GDM1 (cell line): ENCODE measurements around the gene NUP93.

Experiments used
- DNase-seq: peaks from one replicate; lab custom pipeline; 2025; lab: John Stamatoyannopoulos, UW

Gene NUP93

DNA sequence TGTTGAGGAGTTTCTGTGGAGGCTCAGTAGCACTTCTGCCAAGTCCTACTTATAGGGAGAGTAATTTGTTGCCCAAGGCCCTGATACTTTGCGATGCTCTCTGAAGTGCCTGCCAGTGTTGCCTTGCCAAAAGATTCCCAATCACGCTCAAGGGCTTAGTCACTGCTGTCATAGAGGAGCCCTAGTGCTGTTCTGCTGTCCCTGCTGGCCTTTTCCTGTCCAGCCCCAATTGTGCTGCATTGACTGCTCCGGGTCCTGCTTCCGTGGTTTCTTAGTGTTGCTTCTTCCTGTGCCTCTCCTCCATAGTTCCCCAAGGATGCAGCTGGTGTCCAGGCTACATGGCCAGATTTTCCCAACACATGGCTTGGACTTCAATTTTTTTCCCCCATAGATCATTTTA lies 13.9 kb downstream of the NUP93 start:
- DNase-seq, result no peak

DNA sequence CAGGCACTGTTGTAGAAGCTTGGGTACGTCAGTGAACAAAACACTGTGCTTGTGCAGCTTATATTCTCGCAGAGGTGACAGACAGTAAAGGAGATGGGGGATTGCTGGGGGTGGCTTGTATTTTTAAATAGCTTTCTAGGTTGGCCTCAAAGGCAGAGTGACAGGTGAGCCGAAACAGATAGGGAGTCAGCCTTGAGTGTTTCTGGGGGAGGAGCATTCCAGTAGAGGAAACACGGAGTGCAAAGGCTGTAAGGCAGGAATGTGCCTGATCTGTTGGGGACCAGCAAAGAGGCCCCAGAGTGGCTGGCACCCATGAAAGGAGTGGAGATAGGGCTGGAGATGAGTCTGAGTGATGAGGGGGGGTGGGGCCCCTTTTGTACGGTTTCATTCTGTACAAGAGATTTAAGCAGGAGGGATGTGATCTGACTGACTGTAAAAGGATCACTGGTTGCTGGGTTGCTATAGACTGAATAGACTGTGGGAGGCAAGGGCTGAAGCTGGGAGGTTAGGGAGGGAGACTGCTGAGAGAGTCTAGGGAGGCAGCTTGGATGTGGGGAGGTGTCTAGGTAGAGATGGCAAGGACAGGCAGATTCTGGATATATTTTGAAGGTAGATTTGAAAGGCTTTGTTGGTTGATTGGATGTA lies 15.2 kb downstream of the NUP93 start:
- DNase-seq, result no peak

DNA sequence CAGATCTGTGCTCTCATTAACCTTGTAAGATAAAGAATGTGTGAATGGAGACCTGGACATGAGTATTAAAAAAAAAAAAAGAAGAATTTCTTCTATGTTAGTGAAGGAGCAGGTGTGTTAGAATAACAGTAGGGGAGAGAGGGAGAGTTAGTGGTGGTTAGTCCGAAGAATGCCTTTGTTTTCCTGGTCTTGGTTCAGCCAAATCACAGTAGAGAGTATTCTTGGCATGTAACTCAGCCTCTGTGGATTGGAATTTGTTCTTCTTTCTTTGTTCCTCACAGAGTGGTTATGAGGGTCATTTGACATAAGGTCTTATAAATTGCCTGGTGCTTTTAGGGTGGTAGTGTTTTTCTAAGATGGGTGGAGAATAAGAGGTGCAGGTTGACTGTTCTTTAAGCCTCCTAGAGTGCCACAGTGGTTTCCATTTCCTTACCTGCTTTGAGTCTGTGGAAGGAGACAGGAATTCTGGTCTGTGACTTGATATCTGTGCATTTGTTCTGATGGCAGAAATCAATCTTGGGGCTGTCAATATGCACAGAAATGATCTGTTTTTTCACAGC lies 17.6 kb downstream of the NUP93 start:
- DNase-seq, result no peak

DNA sequence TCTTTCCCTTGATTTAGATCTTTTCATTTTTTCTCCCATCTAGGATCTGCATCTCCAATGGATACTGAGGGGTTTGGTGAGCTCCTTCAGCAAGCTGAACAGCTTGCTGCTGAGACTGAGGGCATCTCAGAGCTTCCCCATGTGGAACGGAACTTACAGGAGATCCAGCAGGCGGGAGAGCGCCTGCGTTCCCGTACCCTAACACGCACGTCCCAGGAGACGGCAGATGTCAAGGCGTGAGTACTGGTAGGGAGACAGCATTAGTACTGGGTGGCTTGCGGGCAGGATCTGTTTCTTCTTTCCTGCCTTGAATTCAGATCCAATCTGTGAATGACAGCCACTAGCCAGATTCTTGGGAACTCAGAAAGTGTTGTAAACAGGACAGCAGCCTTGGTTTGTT lies 18.3 kb downstream of the NUP93 start:
- no peak for DNase-seq

DNA sequence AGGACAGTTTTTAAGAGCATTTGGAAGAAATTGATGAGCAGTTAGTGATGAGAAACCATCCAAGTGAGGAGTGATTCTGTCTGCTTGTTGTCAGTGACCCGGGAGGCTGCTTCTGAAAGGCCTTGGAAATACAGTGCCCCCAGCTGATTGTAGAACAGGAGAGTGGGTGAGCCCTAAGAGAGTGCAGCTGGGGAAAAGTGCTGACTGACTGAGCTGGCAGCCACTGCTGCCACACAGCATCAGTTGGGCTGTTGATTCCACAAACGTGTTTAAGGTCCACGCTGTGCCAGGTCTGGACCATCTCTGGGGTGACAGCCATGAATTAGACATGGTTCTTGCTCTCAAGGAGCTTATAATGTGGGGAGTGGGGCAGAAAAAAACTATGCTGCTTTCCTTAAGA lies 18.9 kb downstream of the NUP93 start:
- no peak for DNase-seq

DNA sequence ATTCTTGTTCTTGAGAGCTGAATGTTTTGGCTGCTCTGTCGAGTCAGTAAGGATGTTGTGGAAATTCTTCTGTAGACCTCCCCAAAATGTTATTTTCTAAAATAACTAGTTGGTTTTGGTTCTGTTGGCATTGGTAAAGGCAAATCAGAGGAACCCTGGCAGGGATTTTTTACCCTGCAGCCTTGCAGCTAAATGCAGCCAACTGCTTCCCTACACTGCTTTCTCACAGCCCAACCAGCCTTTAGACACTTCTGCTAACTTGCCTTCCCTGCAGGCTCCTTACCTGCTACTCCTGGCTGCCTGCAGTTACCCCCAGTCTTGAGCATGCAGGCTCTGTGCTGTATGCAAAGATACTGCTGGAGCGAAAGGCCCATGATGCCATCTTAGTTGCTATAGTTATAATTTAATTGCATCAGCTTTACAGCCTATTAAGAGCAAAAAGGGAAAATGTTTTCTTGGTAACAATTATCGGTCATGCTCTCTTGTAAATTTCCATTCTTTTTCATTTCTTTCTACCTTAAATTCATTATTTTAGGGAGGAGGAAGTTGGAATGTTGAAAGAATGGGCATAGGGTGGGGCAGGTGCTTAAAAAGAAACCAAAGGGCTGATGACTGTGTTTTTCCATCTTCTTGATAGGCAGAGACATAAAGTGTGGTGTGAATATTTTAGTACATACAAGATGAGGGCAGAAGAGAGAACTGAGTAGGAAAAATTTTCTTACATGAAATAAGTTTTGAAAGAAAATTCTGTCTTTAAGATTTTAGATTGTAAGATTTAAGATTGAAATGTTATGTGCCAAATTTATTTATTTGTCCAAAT lies 20.0 kb downstream of the NUP93 start:
- DNase-seq, result no peak

DNA sequence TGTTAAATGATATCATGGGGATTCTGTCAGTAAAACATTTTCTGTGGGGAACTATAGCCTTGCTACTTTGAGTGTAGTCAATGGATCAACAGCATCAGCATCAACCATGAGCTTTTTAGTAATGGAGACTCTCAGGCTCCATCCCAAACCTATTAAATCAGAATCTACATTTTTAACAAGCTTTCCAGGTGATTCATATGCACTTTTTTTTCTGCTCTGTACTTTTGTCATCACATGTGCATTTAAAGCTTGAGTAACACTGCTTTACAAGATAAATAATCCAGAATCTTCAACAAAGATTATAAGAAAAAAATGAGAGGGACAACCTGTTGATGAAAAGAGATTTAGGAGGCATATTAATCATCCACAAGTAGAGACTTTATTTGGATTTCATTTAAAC lies 23.5 kb downstream of the NUP93 start:
- no peak for DNase-seq

DNA sequence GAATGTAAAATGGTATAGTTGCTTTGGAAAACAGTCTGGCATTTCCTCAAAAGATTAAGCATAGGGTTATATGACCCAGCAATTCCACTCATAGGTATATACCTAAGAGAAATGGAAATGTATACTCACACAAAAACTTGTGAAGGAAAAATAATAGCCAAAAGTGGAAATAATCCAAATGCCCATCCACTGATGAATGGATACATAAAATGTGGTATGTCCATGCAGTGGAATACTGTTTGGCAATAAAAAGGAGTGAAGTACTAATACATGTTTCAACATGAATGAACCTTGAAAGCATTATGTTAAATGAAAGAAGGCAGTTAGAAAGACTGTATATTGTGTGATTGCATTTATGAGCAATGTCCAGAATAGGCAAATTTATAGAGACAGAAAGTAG lies 25.1 kb downstream of the NUP93 start:
- no peak for DNase-seq

DNA sequence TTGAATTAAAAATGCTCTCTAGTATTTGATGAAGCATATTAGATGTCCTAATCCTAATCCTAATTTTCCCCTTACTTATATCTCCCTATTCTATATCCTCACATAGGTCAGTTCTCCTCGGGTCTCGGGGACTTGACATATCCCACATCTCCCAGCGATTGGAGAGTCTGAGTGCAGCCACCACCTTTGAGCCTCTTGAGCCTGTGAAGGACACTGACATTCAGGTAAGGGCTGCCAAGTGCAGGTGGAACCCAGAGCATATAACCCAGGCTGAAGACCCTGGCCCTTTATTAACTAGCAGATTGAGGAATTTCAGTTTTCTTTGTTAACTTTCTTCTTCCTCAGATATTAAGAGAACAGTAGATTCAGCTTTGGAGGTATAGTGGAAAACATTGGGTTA lies 28.5 kb downstream of the NUP93 start:
- no peak for DNase-seq

DNA sequence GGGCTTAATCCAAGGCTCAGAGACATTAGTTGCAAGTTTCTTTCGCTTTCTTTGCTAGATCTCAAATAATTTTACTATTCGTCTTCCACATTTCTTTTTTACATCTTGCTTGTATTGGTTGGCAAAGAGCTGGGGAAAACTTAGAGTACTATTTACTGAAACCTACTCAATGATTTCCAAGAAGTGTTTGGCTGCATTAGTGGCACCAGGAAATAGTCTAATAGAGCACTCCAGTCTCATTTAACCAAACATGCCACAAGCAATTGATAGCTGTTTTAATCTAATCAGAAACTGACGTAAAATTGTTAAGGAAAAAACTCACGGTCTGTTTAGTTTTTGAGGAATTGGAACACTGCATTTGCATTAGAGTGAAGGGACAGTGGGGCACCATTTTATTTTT lies 29.0 kb downstream of the NUP93 start:
- no peak for DNase-seq

DNA sequence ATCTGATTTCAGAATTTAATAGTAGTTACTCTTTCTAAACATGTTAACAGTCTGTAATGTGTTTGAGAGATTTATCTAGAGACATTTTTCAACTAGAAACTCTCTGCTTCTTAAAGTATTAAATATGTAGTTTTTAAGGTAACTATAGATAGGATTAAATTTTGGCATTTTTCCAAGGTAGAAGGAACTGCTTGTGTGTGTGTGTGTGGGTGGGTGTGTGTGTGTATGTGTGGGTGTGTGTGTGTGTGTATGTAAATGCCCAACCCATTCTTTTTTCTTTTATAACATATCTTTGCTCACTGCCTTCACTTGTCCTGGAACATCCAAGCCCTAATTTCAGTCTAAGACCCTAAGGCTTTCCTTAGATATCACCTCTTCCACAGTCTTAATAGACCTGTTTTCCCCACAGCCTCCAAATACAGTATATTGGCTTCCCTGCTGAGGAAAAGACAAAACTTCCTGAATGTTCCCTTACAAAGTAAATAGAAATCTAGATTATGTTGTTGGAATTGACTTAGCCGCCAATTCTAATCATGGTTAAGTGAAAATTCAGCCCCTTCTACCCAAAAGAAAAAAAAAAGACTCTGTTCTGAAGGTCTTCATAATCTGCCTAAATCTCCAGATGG lies 33.5 kb downstream of the NUP93 start:
- DNase-seq, result no peak

DNA sequence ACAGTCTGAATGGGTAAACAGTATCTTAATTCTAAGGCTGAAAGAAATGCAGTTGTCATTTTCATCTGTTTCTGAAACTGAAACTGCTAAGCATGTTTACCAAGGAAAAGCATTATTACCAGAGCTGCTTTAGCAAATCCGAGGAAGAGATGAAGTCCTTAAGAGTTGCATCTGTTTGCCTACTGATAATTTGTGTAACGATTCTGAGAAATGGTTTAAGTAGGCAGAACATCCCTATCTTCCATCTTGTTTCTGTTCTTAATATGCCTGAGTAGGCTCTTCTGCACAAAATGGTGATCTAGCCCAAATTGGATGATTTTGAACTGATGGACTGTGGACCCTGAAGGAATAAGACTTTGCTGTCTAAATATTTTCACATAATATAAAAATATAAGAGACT lies 34.9 kb downstream of the NUP93 start:
- no peak for DNase-seq

DNA sequence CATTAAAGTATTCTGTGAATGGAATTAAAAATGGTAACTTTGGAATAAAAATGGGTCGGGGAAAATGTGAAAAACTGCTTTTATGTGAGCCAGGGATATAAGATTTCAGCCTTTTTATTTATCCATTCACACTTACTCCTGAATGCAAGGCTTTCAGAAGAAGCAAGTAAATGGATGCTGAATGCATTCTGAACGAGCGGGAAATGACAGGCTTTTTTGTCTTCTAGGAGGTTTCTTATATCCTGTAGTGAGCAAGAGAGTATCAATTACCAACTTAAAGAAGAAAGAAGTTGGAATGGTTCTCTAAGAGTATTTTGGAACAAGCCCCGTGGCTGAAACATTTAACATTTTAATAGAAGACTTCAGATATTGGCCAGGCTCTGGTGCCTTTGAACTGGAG lies 36.0 kb downstream of the NUP93 start:
- no peak for DNase-seq

DNA sequence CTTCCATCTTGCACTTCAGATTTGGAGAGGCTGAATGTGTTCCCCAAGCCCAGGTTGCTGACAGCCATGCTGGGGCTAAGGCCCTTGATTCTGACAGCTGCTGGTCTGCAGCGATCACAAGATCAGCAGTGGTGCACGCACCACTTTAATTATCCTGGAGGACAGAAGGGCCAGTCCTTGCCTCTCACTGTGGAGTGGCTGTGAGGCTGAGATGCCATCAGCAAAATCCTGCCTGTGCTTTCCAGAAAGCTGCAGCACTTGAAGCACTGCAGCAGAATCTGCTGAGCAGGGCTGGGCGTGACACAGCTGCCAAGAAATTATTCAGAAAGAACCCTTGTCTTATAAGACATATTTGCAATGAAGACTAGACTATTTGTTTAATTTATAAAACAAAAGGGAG lies 37.1 kb downstream of the NUP93 start:
- DNase-seq, result no peak

DNA sequence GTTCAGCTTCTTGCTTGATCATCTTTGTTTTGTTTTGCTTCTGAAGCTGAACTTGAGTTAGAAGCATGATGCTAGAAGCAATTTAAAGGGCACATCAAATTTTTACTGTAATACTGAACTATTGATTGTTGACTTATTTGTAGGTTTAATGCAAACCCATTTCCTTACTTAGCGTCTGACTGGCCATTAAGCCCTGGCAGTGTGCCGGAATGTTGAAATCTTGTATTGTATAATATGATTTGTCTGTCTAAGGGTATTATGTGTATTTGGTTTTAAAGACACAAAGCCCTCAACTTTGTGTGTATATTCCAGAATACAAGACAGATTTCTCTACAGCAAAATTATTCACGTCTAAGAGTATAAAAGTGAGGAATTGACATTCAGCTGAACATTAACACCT lies 39.7 kb downstream of the NUP93 start:
- DNase-seq, result no peak

DNA sequence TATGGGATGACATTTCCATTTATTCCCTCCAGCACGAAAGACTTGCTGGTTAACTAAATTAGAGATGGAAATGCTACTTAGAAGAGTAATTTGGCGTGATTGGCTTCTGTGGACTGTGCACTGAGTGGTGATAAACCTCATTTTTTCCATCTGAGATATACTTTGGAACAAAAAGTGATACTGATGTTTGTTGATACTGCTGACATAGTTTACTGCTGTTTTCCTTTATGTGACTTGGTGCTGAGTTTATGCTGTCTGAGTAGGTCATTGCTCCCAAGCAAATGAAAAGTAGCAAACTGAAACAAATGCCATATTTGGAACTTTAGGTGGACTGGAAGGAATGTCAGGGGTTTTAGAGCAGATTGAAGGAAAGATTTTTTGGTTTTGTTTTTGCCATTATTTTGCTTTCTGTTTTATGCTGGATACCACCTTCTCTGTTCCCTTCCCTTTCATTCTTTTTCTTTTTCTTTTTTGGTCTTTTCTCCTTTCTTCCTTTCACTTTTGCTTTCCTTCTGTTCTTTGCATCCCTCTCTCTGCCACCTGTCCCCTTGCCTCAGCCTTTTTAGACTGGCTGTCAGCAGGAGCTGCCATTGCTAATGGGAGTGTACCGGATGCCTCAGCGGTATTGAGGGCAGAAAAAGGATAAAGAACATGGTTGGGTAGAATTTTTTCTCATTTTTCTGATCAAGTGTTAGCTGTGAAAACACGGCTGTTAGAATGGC lies 41.8 kb downstream of the NUP93 start:
- DNase-seq, result no peak

DNA sequence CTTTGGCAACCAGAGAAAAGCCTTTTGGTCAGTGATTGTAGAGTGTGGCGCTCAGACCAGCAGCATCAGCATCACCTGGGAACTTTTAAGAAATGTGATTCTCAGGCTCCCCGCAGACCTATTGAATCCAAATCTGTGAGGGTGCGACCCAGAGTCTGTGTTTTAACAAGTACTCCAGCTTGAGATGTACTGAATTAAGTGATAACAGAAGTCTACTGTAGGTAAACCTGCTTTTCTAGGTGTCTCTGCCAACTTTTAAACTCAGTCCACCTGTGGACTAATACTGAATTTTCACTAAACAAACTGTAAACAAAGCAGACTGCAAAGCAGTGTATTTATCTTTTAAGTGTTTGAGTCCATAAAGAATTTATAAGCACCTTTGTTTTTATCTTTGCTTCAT lies 43.6 kb downstream of the NUP93 start:
- DNase-seq, result no peak

DNA sequence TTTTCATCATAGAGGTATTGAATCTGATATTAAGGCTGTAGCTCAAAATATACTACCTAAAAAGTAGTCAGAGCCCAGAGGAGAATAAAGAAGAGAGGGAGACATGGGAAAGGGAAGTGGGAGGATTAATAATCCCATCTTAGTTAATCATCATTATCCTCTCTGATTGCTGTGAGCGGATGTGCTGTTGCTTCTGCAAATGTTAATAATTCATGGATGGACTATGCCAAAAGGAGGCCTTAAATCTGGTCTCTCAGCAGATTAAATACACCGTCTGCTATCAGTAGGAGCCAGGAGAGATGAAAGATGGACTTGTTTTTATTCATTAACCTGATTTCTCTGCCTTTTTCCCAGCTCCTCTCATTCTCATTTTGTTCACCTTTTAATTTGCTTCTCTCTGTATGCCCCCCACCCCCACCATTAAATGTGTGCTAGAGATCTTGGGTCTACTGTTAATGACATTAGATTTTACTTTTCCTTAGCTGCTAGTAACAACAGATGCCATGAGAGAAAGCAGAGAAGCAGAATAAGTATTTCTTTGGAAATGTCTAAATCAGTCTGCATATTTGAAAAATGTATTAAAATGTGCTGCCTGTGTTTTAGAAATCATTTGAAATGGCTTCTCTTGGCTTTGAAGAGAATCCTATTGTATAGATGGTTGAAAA lies 44.2 kb downstream of the NUP93 start:
- no peak for DNase-seq

DNA sequence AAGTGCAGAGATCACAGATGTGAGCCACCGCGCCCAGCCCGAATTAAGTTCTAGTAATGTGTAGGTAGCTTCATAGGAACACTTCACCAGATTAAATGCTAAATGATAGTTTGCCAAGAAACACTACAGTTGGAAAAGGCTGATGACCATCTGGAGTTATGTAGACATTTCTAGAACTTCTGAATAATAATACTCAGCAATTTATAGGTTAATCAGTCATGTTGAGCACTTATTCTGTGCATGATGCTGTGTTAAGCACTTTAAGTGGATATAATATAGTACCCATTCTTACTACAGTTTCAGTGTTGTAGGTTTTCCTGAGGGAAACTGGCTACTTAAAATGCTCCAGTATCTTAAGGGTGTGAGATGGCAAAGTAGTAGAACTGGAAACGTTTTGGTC lies 45.2 kb downstream of the NUP93 start:
- no peak for DNase-seq

DNA sequence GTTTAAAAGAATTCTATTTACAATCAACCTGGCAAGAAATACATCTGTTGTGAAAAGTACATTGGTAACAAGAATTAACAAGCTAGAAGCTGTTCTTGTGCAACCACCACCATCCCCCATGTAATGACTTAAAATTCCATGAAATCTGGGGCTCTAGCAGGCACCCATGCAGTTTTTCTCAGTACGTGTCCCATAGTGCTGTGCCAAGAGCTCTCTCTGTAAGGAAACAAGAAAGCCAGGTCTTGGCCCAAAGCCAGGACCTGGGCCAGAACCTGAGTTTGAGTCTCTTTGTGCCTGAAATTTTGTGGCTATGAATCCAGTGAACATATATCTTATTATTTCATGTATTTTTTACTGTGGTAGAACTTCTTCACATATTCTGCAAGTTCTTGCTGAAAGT lies 46.6 kb downstream of the NUP93 start:
- DNase-seq, result no peak

DNA sequence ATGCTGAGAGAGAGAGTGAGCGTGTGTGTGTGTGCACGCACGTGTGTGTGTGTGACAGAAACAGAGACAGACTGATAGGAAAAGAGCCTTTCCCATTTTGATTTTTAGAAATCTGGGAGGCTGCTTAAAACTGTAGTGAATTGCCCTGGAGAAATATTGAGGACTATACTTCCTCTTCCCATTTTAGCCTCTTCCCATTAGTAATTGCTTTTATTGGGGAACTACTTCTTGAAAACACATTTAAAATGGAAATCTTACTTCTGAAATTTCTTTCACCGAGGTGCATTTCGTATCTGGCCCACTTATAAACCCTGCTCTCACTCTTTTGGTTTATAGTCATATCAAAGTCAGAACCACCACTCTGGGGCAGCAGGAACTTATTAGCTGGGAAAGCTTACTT lies 47.1 kb downstream of the NUP93 start:
- DNase-seq, result no peak

DNA sequence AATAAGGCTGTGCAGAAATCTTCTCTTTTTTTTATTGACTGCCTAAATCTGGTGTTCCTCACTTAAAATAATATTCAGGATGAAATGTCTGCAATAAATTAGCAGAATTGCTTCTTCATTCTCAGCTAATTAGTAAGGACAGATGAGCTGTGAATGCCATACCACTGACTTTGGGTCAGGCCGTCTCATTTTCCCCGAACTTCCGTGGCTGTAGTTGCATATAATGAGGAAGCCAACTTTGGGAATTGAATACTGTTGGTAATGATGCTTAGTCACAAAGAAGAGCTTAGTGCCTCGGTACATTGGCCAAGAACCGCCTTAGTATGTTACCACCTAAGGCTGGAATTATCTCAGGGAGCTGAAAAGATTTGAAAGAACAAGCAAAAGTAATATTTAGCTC lies 47.6 kb downstream of the NUP93 start:
- no peak for DNase-seq
